GM23338 (cell line): ENCODE results near the gene AGBL5. TPM values are rescaled to one million over a fixed set of nuclear protein-coding genes. Genes with fewer than 3 reads are reported as not detected.

ENCODE experiments used
- ATAC-seq: fragments of 200-7000 bp; cut with Tn5 transposase; 3 replicates; pipeline ENCODE4 v1.9.1; 2020
- DNase-seq: peaks from one replicate; pipeline ENCODE4 v3.0.0-alpha.2; 2015; ENCODE audit warnings: low spot score
- H2AFZ ChIP-seq: fragments of 200-600 bp; sonication (generic); 2 replicates; pipeline ENCODE4 v1.8.0; 2016; ENCODE audit warnings: antibody characterized with exemption, mild to moderate bottlenecking, moderate library complexity
- H3F3A ChIP-seq: fragments of 200-600 bp; sonication (generic); replicated peaks from 2 replicates; pipeline ENCODE4 v1.8.0; 2017; ENCODE audit warnings: antibody characterized with exemption, mixed run types, low read depth
- H3K27ac ChIP-seq: fragments of 200-600 bp; sonication (generic); 2 replicates; pipeline ENCODE4 v1.6.1; 2016; ENCODE audit warnings: low read depth
- H3K27me3 ChIP-seq: fragments of 200-600 bp; sonication (generic); 2 replicates; pipeline ENCODE4 v1.8.0; 2016; ENCODE audit warnings: mild to moderate bottlenecking, mixed run types, moderate library complexity; ENCODE audit not compliant: insufficient read depth
- H3K36me3 ChIP-seq: fragments of 200-600 bp; sonication (generic); 2 replicates; pipeline ENCODE4 v1.8.0; 2016; ENCODE audit warnings: mild to moderate bottlenecking; ENCODE audit not compliant: insufficient read depth
- H3K4me1 ChIP-seq: fragments of 200-600 bp; sonication (generic); 2 replicates; pipeline ENCODE4 v1.8.0; 2016; ENCODE audit warnings: mild to moderate bottlenecking, moderate library complexity; ENCODE audit not compliant: insufficient read depth
- H3K4me2 ChIP-seq: fragments of 200-600 bp; sonication (generic); 2 replicates; pipeline ENCODE4 v1.7.1; 2017; ENCODE audit warnings: mixed run types
- H3K4me3 ChIP-seq: fragments of 200-600 bp; sonication (generic); 2 replicates; pipeline ENCODE4 v1.6.1; 2016; ENCODE audit warnings: mixed run types
- H3K79me2 ChIP-seq: fragments of 200-600 bp; sonication (generic); replicated peaks from 2 replicates; pipeline ENCODE4 v1.8.0; 2017; ENCODE audit warnings: mild to moderate bottlenecking; ENCODE audit not compliant: insufficient read depth
- H3K9me2 ChIP-seq: fragments of 200-600 bp; sonication (generic); 2 replicates; pipeline ENCODE4 v1.8.0; 2017; ENCODE audit not compliant: insufficient read depth
- H4K20me1 ChIP-seq: fragments of 200-600 bp; sonication (generic); replicated peaks from 2 replicates; pipeline ENCODE4 v1.8.0; 2017; ENCODE audit warnings: mild to moderate bottlenecking; ENCODE audit not compliant: insufficient read depth
- H3K27ac Mint-ChIP-seq: 2 replicates; pipeline ENCODE4 v1.8.0; 2020; ENCODE audit warnings: inconsistent platforms, mild to moderate bottlenecking, moderate library complexity, mixed read lengths
- H3K27me3 Mint-ChIP-seq: 3 replicates; pipeline ENCODE4 v1.8.0; 2022; ENCODE audit warnings: low read depth, mild to moderate bottlenecking, moderate library complexity, mixed read lengths, inconsistent platforms; ENCODE audit not compliant: insufficient read depth, poor library complexity
- H3K36me3 Mint-ChIP-seq: 3 replicates; pipeline ENCODE4 v1.8.0; 2021; ENCODE audit warnings: low read depth, mild to moderate bottlenecking, inconsistent platforms, moderate library complexity, mixed read lengths
- H3K4me1 Mint-ChIP-seq: 3 replicates; pipeline ENCODE4 v1.8.0; 2020; ENCODE audit warnings: mild to moderate bottlenecking, inconsistent platforms, mixed read lengths
- H3K4me3 Mint-ChIP-seq: 3 replicates; pipeline ENCODE4 v1.8.0; 2021; ENCODE audit warnings: moderate library complexity, mild to moderate bottlenecking, inconsistent platforms, mixed read lengths
- H3K9me3 Mint-ChIP-seq: 3 replicates; pipeline ENCODE4 v1.8.0; 2020; ENCODE audit warnings: moderate library complexity, mild to moderate bottlenecking, inconsistent platforms, mixed read lengths
- CREB1 ChIP-seq: fragments of 250-450 bp; sonication (Bioruptor Pico); IDR thresholded peaks from 2 replicates; pipeline ENCODE4 v1.5.0; 2020; ENCODE audit warnings: low read depth, mild to moderate bottlenecking, moderate library complexity
- EZH2 ChIP-seq: fragments of 200-600 bp; sonication (generic); IDR thresholded peaks from one replicate; pipeline ENCODE4 v1.8.0; 2017; ENCODE audit warnings: antibody characterized with exemption, mild to moderate bottlenecking, low read depth; ENCODE audit not compliant: unreplicated experiment
- EZH2phosphoT487 ChIP-seq: fragments of 200-600 bp; sonication (generic); IDR thresholded peaks from one replicate; pipeline ENCODE4 v1.8.1; 2018; ENCODE audit warnings: antibody characterized with exemption; ENCODE audit not compliant: unreplicated experiment
- JUNB ChIP-seq: IDR thresholded peaks from one replicate; pipeline ENCODE4 v1.6.1; 2016; ENCODE audit warnings: antibody characterized with exemption; ENCODE audit not compliant: unreplicated experiment
- NANOG ChIP-seq: IDR thresholded peaks from 2 replicates; pipeline ENCODE4 v1.6.1; 2016; ENCODE audit warnings: antibody characterized with exemption, borderline replicate concordance
- POLR2AphosphoS5 ChIP-seq: IDR thresholded peaks from 2 replicates; pipeline ENCODE4 v1.6.1; 2016; ENCODE audit warnings: antibody characterized with exemption, low read depth
- STAT1 ChIP-seq: IDR thresholded peaks from one replicate; pipeline ENCODE4 v1.6.1; 2016; ENCODE audit warnings: antibody characterized with exemption; ENCODE audit not compliant: unreplicated experiment
- ZNF114 ChIP-seq: fragments of 250-450 bp; sonication (Bioruptor Pico); IDR thresholded peaks from 2 replicates; pipeline ENCODE4 v1.5.0; 2020; ENCODE audit warnings: mild to moderate bottlenecking, moderate library complexity
- ZNF331 ChIP-seq: fragments of 250-450 bp; sonication (Bioruptor Pico); IDR thresholded peaks from 2 replicates; pipeline ENCODE4 v1.5.0; 2020; ENCODE audit warnings: low read depth, mild to moderate bottlenecking, moderate library complexity
- polyA plus RNA-seq: library from polyadenylated mRNA; unstranded; fragments of >200 nt; fragmentation: Nextera tagmentation; extraction: Ambion mirVana; gene quantifications from 2 replicates; pipeline ENCODE4 v1.2.1, GENCODE V29; 2016
- total RNA-seq: library from RNA; depleted of rRNA; stranded (reverse); fragments of >200 nt; shearing (Covaris generic); gene quantifications from 2 replicates; pipeline ENCODE4 v1.2.3, GENCODE V29; 2014
- TF ChIP-seq, protein P1 (sequence below): IDR thresholded peaks from 2 replicates; pipeline ENCODE4 v1.6.1; 2016; ENCODE audit warnings: antibody characterized with exemption
- TF ChIP-seq, protein P2 (sequence below): IDR thresholded peaks from one replicate; pipeline ENCODE4 v1.6.1; 2018; ENCODE audit warnings: antibody characterized with exemption; ENCODE audit not compliant: unreplicated experiment
- TF ChIP-seq, protein P3 (sequence below): fragments of 250-450 bp; sonication (Bioruptor Pico); IDR thresholded peaks from 2 replicates; pipeline ENCODE4 v1.5.0; 2020; ENCODE audit warnings: mild to moderate bottlenecking, moderate library complexity
- TF ChIP-seq, protein P4 (sequence below), 2 experiments: fragments of 200-600 bp in 1 of 2; sonication (generic) in 1 of 2; conservative IDR thresholded peaks; 2 replicates each; pipeline versions ENCODE4 v1.5.1 to v1.6.1; 2016 to 2017; ENCODE audit warnings: antibody characterized with exemption in 2 of 2, low read depth in 2 of 2, mild to moderate bottlenecking in 2 of 2, moderate library complexity in 1 of 2

The AGBL5 gene
- total and polyA plus RNA-seq, 2 experiments from 2014 or later, result 17.9 to 31.3 TPM

DNA sequence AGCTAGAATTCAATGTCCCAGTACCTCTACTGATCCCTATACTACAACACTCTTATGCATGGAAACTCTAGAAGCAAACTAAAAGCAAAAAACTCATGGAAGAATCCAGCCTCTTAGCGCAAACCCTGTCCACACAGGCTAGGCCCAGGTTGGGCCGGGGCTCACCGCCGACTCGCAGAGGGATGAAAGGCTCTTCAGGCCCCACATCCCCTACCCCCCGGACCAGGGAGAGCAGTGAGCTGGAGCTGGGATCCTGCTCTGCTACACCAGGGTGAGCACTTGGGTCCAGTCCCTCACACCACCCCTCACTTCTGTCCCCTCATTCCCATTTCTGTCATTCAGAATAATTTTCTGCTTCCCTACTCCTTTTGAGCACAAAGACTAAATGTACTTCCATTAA lies 18.0 kb downstream of the AGBL5 start:
- ATAC-seq, result no peak
- Histone ChIP-seq H3K79me2 (peaks cover 19% of the 10 kb centered on the region), H4K20me1 (peaks cover 13% of the 10 kb centered on the region), H3K4me2 (no peak overlapping the region), H3K27ac (no peak overlapping the region), H2AFZ (no peak overlapping the region), H3K27me3 (no peaks in the 10 kb centered on the region), H3F3A (peaks cover 18% of the 10 kb centered on the region; the same call in 1 of the 2 replicates), H3K36me3 (peaks cover 3% of the 10 kb centered on the region; the same call in 1 of the 2 replicates), H3K4me3 (no peak overlapping the region), H3K4me1 (peaks cover 19% of the 10 kb centered on the region), H3K9me2 (no peaks in the 10 kb centered on the region)
- Mint-ChIP-seq H3K4me3 (peak overlapping the region; percentile 99; the same call in 2 of the 3 replicates), H3K36me3 (peaks cover 39% of the 10 kb centered on the region), H3K27ac (no peak overlapping the region), H3K27me3 (peaks cover 18% of the 10 kb centered on the region), H3K4me1 (peaks cover 15% of the 10 kb centered on the region), H3K9me3 (no peaks in the 10 kb centered on the region; the same call in 2 of the 3 replicates)
- TF ChIP-seq ZNF114 (CRISPR knock-in tag), result no peak
- no peak for TF ChIP-seq NANOG
- no peak for TF ChIP-seq JUNB
- TF ChIP-seq EZH2, result no peak
- TF ChIP-seq CREB1 (CRISPR knock-in tag), result no peak
- TF ChIP-seq, protein P1, sequence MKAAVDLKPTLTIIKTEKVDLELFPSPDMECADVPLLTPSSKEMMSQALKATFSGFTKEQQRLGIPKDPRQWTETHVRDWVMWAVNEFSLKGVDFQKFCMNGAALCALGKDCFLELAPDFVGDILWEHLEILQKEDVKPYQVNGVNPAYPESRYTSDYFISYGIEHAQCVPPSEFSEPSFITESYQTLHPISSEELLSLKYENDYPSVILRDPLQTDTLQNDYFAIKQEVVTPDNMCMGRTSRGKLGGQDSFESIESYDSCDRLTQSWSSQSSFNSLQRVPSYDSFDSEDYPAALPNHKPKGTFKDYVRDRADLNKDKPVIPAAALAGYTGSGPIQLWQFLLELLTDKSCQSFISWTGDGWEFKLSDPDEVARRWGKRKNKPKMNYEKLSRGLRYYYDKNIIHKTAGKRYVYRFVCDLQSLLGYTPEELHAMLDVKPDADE, result no peak
- TF ChIP-seq, protein P2, sequence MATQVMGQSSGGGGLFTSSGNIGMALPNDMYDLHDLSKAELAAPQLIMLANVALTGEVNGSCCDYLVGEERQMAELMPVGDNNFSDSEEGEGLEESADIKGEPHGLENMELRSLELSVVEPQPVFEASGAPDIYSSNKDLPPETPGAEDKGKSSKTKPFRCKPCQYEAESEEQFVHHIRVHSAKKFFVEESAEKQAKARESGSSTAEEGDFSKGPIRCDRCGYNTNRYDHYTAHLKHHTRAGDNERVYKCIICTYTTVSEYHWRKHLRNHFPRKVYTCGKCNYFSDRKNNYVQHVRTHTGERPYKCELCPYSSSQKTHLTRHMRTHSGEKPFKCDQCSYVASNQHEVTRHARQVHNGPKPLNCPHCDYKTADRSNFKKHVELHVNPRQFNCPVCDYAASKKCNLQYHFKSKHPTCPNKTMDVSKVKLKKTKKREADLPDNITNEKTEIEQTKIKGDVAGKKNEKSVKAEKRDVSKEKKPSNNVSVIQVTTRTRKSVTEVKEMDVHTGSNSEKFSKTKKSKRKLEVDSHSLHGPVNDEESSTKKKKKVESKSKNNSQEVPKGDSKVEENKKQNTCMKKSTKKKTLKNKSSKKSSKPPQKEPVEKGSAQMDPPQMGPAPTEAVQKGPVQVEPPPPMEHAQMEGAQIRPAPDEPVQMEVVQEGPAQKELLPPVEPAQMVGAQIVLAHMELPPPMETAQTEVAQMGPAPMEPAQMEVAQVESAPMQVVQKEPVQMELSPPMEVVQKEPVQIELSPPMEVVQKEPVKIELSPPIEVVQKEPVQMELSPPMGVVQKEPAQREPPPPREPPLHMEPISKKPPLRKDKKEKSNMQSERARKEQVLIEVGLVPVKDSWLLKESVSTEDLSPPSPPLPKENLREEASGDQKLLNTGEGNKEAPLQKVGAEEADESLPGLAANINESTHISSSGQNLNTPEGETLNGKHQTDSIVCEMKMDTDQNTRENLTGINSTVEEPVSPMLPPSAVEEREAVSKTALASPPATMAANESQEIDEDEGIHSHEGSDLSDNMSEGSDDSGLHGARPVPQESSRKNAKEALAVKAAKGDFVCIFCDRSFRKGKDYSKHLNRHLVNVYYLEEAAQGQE, result no peak
- TF ChIP-seq, protein P3, sequence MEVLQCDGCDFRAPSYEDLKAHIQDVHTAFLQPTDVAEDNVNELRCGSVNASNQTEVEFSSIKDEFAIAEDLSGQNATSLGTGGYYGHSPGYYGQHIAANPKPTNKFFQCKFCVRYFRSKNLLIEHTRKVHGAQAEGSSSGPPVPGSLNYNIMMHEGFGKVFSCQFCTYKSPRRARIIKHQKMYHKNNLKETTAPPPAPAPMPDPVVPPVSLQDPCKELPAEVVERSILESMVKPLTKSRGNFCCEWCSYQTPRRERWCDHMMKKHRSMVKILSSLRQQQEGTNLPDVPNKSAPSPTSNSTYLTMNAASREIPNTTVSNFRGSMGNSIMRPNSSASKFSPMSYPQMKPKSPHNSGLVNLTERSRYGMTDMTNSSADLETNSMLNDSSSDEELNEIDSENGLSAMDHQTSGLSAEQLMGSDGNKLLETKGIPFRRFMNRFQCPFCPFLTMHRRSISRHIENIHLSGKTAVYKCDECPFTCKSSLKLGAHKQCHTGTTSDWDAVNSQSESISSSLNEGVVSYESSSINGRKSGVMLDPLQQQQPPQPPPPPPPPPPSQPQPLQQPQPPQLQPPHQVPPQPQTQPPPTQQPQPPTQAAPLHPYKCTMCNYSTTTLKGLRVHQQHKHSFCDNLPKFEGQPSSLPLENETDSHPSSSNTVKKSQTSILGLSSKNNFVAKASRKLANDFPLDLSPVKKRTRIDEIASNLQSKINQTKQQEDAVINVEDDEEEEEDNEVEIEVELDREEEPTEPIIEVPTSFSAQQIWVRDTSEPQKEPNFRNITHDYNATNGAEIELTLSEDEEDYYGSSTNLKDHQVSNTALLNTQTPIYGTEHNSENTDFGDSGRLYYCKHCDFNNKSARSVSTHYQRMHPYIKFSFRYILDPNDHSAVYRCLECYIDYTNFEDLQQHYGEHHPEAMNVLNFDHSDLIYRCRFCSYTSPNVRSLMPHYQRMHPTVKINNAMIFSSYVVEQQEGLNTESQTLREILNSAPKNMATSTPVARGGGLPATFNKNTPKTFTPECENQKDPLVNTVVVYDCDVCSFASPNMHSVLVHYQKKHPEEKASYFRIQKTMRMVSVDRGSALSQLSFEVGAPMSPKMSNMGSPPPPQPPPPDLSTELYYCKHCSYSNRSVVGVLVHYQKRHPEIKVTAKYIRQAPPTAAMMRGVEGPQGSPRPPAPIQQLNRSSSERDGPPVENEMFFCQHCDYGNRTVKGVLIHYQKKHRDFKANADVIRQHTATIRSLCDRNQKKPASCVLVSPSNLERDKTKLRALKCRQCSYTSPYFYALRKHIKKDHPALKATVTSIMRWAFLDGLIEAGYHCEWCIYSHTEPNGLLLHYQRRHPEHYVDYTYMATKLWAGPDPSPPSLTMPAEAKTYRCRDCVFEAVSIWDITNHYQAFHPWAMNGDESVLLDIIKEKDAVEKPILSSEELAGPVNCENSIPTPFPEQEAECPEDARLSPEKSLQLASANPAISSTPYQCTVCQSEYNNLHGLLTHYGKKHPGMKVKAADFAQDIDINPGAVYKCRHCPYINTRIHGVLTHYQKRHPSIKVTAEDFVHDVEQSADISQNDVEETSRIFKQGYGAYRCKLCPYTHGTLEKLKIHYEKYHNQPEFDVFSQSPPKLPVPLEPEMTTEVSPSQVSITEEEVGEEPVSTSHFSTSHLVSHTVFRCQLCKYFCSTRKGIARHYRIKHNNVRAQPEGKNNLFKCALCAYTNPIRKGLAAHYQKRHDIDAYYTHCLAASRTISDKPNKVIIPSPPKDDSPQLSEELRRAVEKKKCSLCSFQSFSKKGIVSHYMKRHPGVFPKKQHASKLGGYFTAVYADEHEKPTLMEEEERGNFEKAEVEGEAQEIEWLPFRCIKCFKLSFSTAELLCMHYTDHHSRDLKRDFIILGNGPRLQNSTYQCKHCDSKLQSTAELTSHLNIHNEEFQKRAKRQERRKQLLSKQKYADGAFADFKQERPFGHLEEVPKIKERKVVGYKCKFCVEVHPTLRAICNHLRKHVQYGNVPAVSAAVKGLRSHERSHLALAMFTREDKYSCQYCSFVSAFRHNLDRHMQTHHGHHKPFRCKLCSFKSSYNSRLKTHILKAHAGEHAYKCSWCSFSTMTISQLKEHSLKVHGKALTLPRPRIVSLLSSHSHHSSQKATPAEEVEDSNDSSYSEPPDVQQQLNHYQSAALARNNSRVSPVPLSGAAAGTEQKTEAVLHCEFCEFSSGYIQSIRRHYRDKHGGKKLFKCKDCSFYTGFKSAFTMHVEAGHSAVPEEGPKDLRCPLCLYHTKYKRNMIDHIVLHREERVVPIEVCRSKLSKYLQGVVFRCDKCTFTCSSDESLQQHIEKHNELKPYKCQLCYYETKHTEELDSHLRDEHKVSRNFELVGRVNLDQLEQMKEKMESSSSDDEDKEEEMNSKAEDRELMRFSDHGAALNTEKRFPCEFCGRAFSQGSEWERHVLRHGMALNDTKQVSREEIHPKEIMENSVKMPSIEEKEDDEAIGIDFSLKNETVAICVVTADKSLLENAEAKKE, result no peak
- TF ChIP-seq POLR2AphosphoS5, result no peak
- TF ChIP-seq, protein P4, sequence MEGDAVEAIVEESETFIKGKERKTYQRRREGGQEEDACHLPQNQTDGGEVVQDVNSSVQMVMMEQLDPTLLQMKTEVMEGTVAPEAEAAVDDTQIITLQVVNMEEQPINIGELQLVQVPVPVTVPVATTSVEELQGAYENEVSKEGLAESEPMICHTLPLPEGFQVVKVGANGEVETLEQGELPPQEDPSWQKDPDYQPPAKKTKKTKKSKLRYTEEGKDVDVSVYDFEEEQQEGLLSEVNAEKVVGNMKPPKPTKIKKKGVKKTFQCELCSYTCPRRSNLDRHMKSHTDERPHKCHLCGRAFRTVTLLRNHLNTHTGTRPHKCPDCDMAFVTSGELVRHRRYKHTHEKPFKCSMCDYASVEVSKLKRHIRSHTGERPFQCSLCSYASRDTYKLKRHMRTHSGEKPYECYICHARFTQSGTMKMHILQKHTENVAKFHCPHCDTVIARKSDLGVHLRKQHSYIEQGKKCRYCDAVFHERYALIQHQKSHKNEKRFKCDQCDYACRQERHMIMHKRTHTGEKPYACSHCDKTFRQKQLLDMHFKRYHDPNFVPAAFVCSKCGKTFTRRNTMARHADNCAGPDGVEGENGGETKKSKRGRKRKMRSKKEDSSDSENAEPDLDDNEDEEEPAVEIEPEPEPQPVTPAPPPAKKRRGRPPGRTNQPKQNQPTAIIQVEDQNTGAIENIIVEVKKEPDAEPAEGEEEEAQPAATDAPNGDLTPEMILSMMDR (conservative IDR thresholded peaks at IDR 0.05; ENCODE audit: low read depth in 2 of 2), result no peak
- TF ChIP-seq STAT1, result no peak
- no peak for TF ChIP-seq EZH2phosphoT487
- no peak for TF ChIP-seq ZNF331 (CRISPR knock-in tag)
- DNase-seq, result no peak
